Measurements from ENCODE around the gene DNAH8. TPM values are rescaled to one million over a fixed set of nuclear protein-coding genes. Genes with fewer than 3 reads are reported as not detected.

DNAH8 gene
- total and polyA plus RNA-seq, 2 donors (not counting 3 experiments of a cell fraction or from before 2014, with no cell fraction given), result 0.29 to 0.61 TPM

DNA sequence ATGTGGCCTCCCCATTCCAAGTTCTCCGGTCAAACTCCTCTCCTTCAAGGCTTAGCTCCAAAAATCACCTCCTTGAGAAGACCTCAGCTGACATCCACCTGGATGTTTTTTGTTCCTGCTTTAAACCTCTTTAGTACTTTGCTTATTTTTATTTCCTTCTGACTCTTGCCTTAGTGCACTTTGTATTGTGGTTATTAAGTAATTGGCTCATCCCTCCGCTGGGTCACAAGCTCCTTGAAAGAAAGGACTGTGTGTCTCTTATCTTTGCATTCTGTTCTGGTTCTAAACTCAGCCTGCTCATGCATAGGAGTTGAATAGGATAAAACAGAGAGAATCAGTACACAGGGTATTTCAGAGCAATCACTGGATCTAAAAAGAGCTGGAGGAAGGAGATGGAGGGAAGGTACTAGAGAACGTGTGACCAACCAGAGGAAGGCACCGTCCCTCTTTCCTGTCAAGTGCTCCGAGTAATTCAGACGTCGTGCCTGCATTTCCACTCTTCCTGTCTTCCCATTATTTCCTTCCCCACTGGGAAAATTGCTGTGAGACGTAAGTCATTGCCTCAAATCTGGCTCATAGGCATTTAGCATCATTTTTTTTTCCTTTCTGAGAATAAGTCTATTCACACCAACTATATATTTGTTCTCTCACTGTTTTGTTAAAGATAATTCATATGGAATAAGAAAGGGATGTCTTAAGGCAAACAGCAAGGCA, 273.8 kb downstream of the DNAH8 start:
- H3K4me3 ChIP-seq (replicated peaks in 1 of 3; ENCODE audit: insufficient read depth in 1 of 3, low read depth in 1 of 3, low read length in 3 of 3), result no peak overlapping the region
- H3K36me3 ChIP-seq (ENCODE audit: control insufficient read depth in 2 of 2, extremely low read depth in 1 of 2, insufficient read depth in 2 of 2, low read length in 2 of 2), result no peaks in the 10 kb centered on the region
- H3K27ac ChIP-seq (ENCODE audit: insufficient read depth, low read depth, low read length), result no peak overlapping the region
- TF ChIP-seq MYC (IDR thresholded peaks at IDR 0.05; ENCODE audit: low read depth, low read length), result no peak
- TF ChIP-seq GATA2 (IDR thresholded peaks at IDR 0.05; ENCODE audit: insufficient read depth, insufficient read length, low read depth, low read length), result no peak
- TF ChIP-seq EZH2 (IDR thresholded peaks at IDR 0.05; ENCODE audit: borderline replicate concordance, low read depth, low read length, severe bottlenecking), result no peak
- no peak for TF ChIP-seq POLR2A (IDR thresholded peaks at IDR 0.05; ENCODE audit: low read depth, low read length)
- TF ChIP-seq, protein P1, sequence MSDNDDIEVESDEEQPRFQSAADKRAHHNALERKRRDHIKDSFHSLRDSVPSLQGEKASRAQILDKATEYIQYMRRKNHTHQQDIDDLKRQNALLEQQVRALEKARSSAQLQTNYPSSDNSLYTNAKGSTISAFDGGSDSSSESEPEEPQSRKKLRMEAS (IDR thresholded peaks at IDR 0.05; ENCODE audit: insufficient read depth, insufficient read length), result no peak
- TF ChIP-seq FOS (IDR thresholded peaks at IDR 0.05; ENCODE audit: borderline replicate concordance, insufficient read depth, low read length), result no peak
- TF ChIP-seq POLR2AphosphoS5 (IDR thresholded peaks at IDR 0.05; ENCODE audit: insufficient read depth, low read depth, low read length), result no peak
- no peak for TF ChIP-seq JUN (IDR thresholded peaks at IDR 0.05; ENCODE audit: borderline replicate concordance, insufficient read depth, insufficient read length, low read depth)
- TF ChIP-seq, protein P2, sequence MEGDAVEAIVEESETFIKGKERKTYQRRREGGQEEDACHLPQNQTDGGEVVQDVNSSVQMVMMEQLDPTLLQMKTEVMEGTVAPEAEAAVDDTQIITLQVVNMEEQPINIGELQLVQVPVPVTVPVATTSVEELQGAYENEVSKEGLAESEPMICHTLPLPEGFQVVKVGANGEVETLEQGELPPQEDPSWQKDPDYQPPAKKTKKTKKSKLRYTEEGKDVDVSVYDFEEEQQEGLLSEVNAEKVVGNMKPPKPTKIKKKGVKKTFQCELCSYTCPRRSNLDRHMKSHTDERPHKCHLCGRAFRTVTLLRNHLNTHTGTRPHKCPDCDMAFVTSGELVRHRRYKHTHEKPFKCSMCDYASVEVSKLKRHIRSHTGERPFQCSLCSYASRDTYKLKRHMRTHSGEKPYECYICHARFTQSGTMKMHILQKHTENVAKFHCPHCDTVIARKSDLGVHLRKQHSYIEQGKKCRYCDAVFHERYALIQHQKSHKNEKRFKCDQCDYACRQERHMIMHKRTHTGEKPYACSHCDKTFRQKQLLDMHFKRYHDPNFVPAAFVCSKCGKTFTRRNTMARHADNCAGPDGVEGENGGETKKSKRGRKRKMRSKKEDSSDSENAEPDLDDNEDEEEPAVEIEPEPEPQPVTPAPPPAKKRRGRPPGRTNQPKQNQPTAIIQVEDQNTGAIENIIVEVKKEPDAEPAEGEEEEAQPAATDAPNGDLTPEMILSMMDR (IDR thresholded peaks at IDR 0.05; ENCODE audit: extremely low read depth in 1 of 2, insufficient read depth in 1 of 2, low read depth in 1 of 2, low read length in 2 of 2), result no peak
- no peak overlapping the region for H3K9ac ChIP-seq (replicated peaks; ENCODE audit: extremely low read depth, insufficient read depth, low read length)
- intact Hi-C loops (cut with micrococcal nuclease), result no loop called here
- ChIA-PET POLR2A (no interaction called here), CTCF (interaction anchor here (1.2 kb wide), 1 partner anchor 15 kb away, joined by 3 read pairs; no protein-coding TSS in a partner anchor)
- H3K9me3 ChIP-seq (replicated peaks; ENCODE audit: control insufficient read depth, insufficient read depth, low read length), result no peaks in the 10 kb centered on the region
- H3K4me1 ChIP-seq (ENCODE audit: control insufficient read depth, extremely low read depth, insufficient read depth, low read length), result no peaks in the 10 kb centered on the region
- FAIRE-seq (no peak), DNase-seq (ENCODE audit: low read depth, low spot score) (no peak)
- no peaks in the 10 kb centered on the region for H3K79me2 ChIP-seq (ENCODE audit: control insufficient read depth, insufficient read depth, low read length)
- no peak overlapping the region for H3K4me2 ChIP-seq (ENCODE audit: insufficient read depth, low read length)
- no peak overlapping the region for H2AFZ ChIP-seq (ENCODE audit: low read depth, low read length)
- no peaks in the 10 kb centered on the region for H4K20me1 ChIP-seq (replicated peaks; ENCODE audit: control insufficient read depth, extremely low read depth, insufficient read depth, low read length)
- BruUV-seq (replicated peaks), result no TSS peak
- H3K9me1 ChIP-seq (replicated peaks; ENCODE audit: control insufficient read depth, extremely low read depth, insufficient read depth, low read length), result no peaks in the 10 kb centered on the region
- dilution Hi-C loops (cut with MboI; ENCODE audit: extremely low pct_ligation_motif_present, low sequenced_read_pairs), result no loop called here
- H3K27me3 ChIP-seq (ENCODE audit: control insufficient read depth in 2 of 2, insufficient read depth in 2 of 2, low read length in 2 of 2), result peaks cover 0 to 2% of the 10 kb centered on the region in 2 experiments
